SK-N-SH (cell line): Measurements from ENCODE around the gene RAI1. TPM values are rescaled to one million over a fixed set of nuclear protein-coding genes. Genes with fewer than 3 reads are reported as not detected.

Source experiments
- CTCF ChIA-PET: fragments of 300-600, 350-600 bp; formaldehyde crosslinking; extraction: SDS; loops from one replicate; lab custom pipeline; 2021; lab: Yijun Ruan, JAX
- POLR2A ChIA-PET: fragments of 350-600 bp; sonication (Branson Sonifier 250); formaldehyde crosslinking; extraction: SDS; loops from one replicate; lab custom pipeline; 2020; ENCODE audit warnings: antibody characterized with exemption, inconsistent platforms; lab: Yijun Ruan, JAX
- DNase-seq: peaks from one replicate; pipeline ENCODE4 v3.0.0; 2012
- H2AFZ ChIP-seq: fragments of 200-600 bp; sonication (generic); 2 replicates; pipeline ENCODE4 v1.8.1; 2016; ENCODE audit warnings: antibody characterized with exemption, mild to moderate bottlenecking, low read depth
- H3F3A ChIP-seq: fragments of 200-600 bp; sonication (generic); replicated peaks from 2 replicates; pipeline ENCODE3; 2016; ENCODE audit warnings: antibody characterized with exemption, mild to moderate bottlenecking; ENCODE audit not compliant: insufficient read depth
- H3K27ac ChIP-seq, 2 experiments: fragments of 200-500 bp in 1 of 2; fragments of 200-600 bp in 1 of 2; sonication (Bioruptor generic) in 1 of 2; sonication (generic), shearing (Covaris generic) in 1 of 2; 2 replicates each; pipeline versions ENCODE4 v1.5.1 to v1.6.1; 2014 to 2016; ENCODE audit warnings: low read depth in 2 of 2, inconsistent platforms in 1 of 2, low read length in 1 of 2, mild to moderate bottlenecking in 1 of 2, mixed read lengths in 1 of 2
- H3K27me3 ChIP-seq: fragments of 200-600 bp; sonication (generic), shearing (Covaris generic); 2 replicates; pipeline ENCODE4 v1.6.1; 2016; ENCODE audit warnings: mixed run types; ENCODE audit not compliant: insufficient read depth
- H3K36me3 ChIP-seq, 2 experiments: fragments of 200-500 bp in 1 of 2; fragments of 200-600 bp in 1 of 2; sonication (Bioruptor generic) in 1 of 2; sonication (generic) in 1 of 2; replicated peaks in 1 of 2; 2 replicates each; pipeline versions ENCODE3 to v1.5.1; 2014 to 2016; ENCODE audit warnings: low read length in 1 of 2, mild to moderate bottlenecking in 1 of 2; ENCODE audit not compliant: insufficient read depth in 2 of 2, control insufficient read depth in 1 of 2
- H3K4me1 ChIP-seq, 2 experiments: fragments of 200-500 bp in 1 of 2; fragments of 200-600 bp in 1 of 2; sonication (Bioruptor generic) in 1 of 2; sonication (generic), shearing (Covaris generic) in 1 of 2; 2 replicates each; pipeline versions ENCODE4 v1.5.1 to v1.6.1; 2014 to 2016; ENCODE audit warnings: low read depth in 1 of 2, low read length in 1 of 2, mixed run types in 1 of 2; ENCODE audit not compliant: insufficient read depth in 2 of 2, control insufficient read depth in 1 of 2
- H3K4me2 ChIP-seq: fragments of 200-600 bp; sonication (generic), shearing (Covaris generic); 2 replicates; pipeline ENCODE4 v1.6.1; 2017; ENCODE audit warnings: mixed run types
- H3K4me3 ChIP-seq, 2 experiments: fragments of 200-500 bp in 1 of 2; fragments of 200-600 bp in 1 of 2; sonication (Bioruptor generic) in 1 of 2; sonication (generic), shearing (Covaris generic) in 1 of 2; 2 replicates each; pipeline versions ENCODE4 v1.5.1 to v1.8.1; 2014 to 2016; ENCODE audit warnings: low read depth in 2 of 2, inconsistent platforms in 1 of 2, low read length in 1 of 2, mild to moderate bottlenecking in 1 of 2, mixed read lengths in 1 of 2, moderate library complexity in 1 of 2
- H3K79me2 ChIP-seq: fragments of 200-600 bp; sonication (generic); 2 replicates; pipeline ENCODE4 v1.8.1; 2017; ENCODE audit warnings: mild to moderate bottlenecking; ENCODE audit not compliant: insufficient read depth
- H3K9ac ChIP-seq: fragments of 200-600 bp; sonication (generic); 2 replicates; pipeline ENCODE4 v1.6.1; 2017; ENCODE audit warnings: mixed run types
- H3K9me2 ChIP-seq: fragments of 200-600 bp; sonication (generic); 2 replicates; pipeline ENCODE4 v1.6.1; 2017; ENCODE audit warnings: mixed run types
- H3K9me3 ChIP-seq: fragments of 200-600 bp; sonication (generic); 2 replicates; pipeline ENCODE4 v1.6.1; 2017; ENCODE audit warnings: mixed run types, mild to moderate bottlenecking, moderate library complexity
- H4K20me1 ChIP-seq: fragments of 200-600 bp; sonication (generic); 2 replicates; pipeline ENCODE4 v1.6.1; 2017; ENCODE audit warnings: mild to moderate bottlenecking, mixed run types; ENCODE audit not compliant: insufficient read depth
- CHD2 ChIP-seq: fragments of 150-350 bp; IDR thresholded peaks from 2 replicates; pipeline ENCODE4 v1.6.1; 2018; ENCODE audit warnings: low read length; ENCODE audit not compliant: partially characterized antibody
- EP300 ChIP-seq, 2 experiments: IDR thresholded peaks; 2 replicates each; pipeline versions ENCODE4 v1.4.0 to v1.6.1; 2012; ENCODE audit warnings: borderline replicate concordance in 1 of 2, low read depth in 1 of 2, low read length in 1 of 2
- GABPA ChIP-seq: IDR thresholded peaks from 2 replicates; pipeline ENCODE4 v1.4.0; 2012; ENCODE audit warnings: low read depth, mild to moderate bottlenecking
- JUND ChIP-seq: IDR thresholded peaks from 2 replicates; pipeline ENCODE4 v1.4.0; 2012
- MEF2A ChIP-seq: IDR thresholded peaks from 2 replicates; pipeline ENCODE4 v1.4.0; 2012; ENCODE audit warnings: low read depth, borderline replicate concordance
- RCOR1 ChIP-seq: fragments of 150-350 bp; IDR thresholded peaks from 2 replicates; pipeline ENCODE4 v1.6.1; 2017; ENCODE audit warnings: antibody characterized with exemption, low read length
- RFX5 ChIP-seq: IDR thresholded peaks from 2 replicates; pipeline ENCODE4 v1.6.1; 2012; ENCODE audit warnings: mild to moderate bottlenecking, improper control_type of control experiment, low read length
- RXRA ChIP-seq: IDR thresholded peaks from 2 replicates; pipeline ENCODE4 v1.4.0; 2012; ENCODE audit warnings: low read depth, mild to moderate bottlenecking, borderline replicate concordance
- SMC3 ChIP-seq: IDR thresholded peaks from 2 replicates; pipeline ENCODE4 v1.6.1; 2012; ENCODE audit warnings: low read depth, low read length, improper control_type of control experiment
- TAF1 ChIP-seq: IDR thresholded peaks from 2 replicates; pipeline ENCODE4 v1.6.1; 2012; ENCODE audit warnings: low read depth, mild to moderate bottlenecking, low read length, moderate library complexity, borderline replicate concordance
- YY1 ChIP-seq: IDR thresholded peaks from 2 replicates; pipeline ENCODE4 v1.4.0; 2012; ENCODE audit warnings: low read depth, mild to moderate bottlenecking
- WGBS: methylation state at CpG from one replicate; pipeline ENCODE4 v1.1.6; 2017; ENCODE audit warnings: low lambda C conversion rate; 5-methylcytosine and 5-hydroxymethylcytosine counted together
- polyA plus RNA-seq, 3 experiments: library from polyadenylated mRNA; depleted of rRNA; stranded (reverse); fragments of >200 nt; gene quantifications; 2 replicates each; pipeline ENCODE4 v1.2.3, GENCODE V29; 2012
- TF ChIP-seq, protein P1 (sequence below): fragments of 150-350 bp; IDR thresholded peaks from 2 replicates; pipeline ENCODE4 v1.6.1; 2016; ENCODE audit warnings: mild to moderate bottlenecking, low read depth, low read length
- TF ChIP-seq, protein P2 (sequence below): IDR thresholded peaks from 2 replicates; pipeline ENCODE4 v1.4.0; 2012; ENCODE audit warnings: low read depth, borderline replicate concordance
- TF ChIP-seq, protein P3 (sequence below): fragments of 200-600 bp; sonication (generic); IDR thresholded peaks from 2 replicates; pipeline ENCODE4 v1.6.1; 2017; ENCODE audit warnings: antibody characterized with exemption, mild to moderate bottlenecking, moderate library complexity
- TF ChIP-seq, protein P4 (sequence below): IDR thresholded peaks from 2 replicates; pipeline ENCODE4 v1.6.1; 2012; ENCODE audit warnings: mild to moderate bottlenecking, low read depth, low read length, moderate library complexity
- TF ChIP-seq, protein P5 (sequence below): fragments of 150-350 bp; IDR thresholded peaks from 2 replicates; pipeline ENCODE4 v1.6.1; 2017; ENCODE audit warnings: antibody characterized with exemption, low read length, low read depth, borderline replicate concordance

Gene RAI1
- polyA plus RNA-seq, 1 of the 3 experiments (the other 2 are of a cell fraction) = 4.7 TPM

DNA sequence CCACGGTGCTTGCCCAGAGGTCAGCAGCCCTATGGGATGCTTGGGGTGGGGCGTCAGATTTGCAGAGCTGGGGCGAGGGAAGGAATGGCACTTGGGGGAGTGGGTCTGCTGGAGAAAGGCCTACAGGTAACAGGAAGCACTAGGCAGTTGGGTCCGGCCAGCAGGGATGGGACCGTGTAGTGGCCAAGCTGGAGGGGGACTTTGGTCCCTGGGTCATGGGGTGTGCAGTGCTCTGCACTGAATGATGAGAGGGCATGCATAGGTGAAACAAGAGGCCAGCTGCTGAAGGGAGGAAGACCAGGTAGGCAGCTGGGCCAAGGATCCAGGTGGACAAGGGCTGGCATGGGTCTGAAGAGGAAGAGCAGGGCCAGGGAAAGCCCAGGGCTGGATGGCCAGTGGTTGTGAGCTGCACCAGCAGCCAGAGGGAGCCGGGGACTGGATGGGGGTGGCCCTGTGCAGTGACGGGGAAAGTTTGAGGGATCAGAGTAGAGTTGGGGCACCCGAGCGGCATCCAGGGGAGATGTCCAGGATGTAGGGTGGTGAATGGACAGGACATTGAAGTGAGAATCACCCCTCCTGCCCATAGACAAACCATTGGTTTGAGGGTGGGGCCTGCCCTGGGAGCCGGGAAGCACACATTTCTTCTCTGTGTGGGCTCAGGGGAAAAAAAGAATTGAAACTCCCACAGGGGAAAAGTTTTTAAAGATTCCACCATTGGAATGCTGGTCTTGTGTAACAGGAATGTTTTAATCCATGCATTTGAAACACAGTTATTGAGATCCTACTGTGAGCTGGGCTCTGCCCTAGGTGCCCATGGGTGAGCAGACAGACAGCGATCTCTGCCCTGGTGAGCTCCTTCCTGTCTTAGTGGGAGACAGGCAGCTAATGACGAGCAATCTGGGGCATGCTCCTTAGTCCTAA is 25.1 kb downstream of the RAI1 start:
- Histone ChIP-seq H3K79me2 (peaks cover 90% of the 10 kb centered on the region), H3K4me1 (peaks cover 11 to 35% of the 10 kb centered on the region in 2 experiments; a peak in 3 of 4 replicates), H3K36me3 (no peaks in the 10 kb centered on the region), H4K20me1 (peaks cover 66% of the 10 kb centered on the region), H3K9me3 (no peaks in the 10 kb centered on the region), H3K27ac (no peak overlapping the region; a peak in 1 of 4 replicates), H3K27me3 (no peaks in the 10 kb centered on the region), H3F3A (peaks cover 13% of the 10 kb centered on the region), H3K9me2 (no peaks in the 10 kb centered on the region)
- POLR2A ChIA-PET = interaction anchor here (0.7 kb wide), 1 partner anchor 9 kb away, joined by 3 read pairs; no protein-coding TSS in a partner anchor
- WGBS = 92% methylated on average over 12 of the region's 12 CpGs
- TF ChIP-seq JUND (no peak), GABPA (no peak), RCOR1 (no peak), CHD2 (no peak)
- TF ChIP-seq, protein P1, sequence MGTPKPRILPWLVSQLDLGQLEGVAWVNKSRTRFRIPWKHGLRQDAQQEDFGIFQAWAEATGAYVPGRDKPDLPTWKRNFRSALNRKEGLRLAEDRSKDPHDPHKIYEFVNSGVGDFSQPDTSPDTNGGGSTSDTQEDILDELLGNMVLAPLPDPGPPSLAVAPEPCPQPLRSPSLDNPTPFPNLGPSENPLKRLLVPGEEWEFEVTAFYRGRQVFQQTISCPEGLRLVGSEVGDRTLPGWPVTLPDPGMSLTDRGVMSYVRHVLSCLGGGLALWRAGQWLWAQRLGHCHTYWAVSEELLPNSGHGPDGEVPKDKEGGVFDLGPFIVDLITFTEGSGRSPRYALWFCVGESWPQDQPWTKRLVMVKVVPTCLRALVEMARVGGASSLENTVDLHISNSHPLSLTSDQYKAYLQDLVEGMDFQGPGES = no peak
- TF ChIP-seq, all 33 proteins: peak for 0
- H2AFZ ChIP-seq = no peak overlapping the region
- H3K9ac ChIP-seq = no peak overlapping the region
- H3K4me3 ChIP-seq = no peak overlapping the region
- no peak overlapping the region for H3K4me2 ChIP-seq
- CTCF ChIA-PET = no interaction called here
- no peak for DNase-seq

DNA sequence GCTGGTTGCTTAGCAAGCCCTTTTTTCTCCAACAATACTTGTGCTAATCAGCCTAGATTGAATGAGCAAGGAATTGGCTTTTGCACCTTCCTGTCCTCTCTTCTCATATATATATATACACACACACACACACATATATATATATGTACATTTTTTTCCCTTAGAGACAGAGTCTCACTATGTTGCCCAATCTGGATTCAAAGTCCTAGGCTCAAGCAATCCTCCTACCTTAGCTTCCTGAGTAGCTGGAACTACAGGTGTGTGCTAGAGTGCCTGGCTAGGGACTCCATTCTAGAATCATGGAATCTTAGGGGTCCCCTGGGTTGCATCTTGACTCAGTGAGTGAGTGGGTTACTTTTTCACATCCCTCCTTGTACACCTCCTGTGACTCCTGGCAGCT is 27.0 kb downstream of the RAI1 start:
- Histone ChIP-seq H2AFZ (no peak overlapping the region), H3K36me3 (no peaks in the 10 kb centered on the region), H3K27ac (peak overlapping the region in 1 of 2 experiments; percentile 3; a peak in 1 of 4 replicates), H3K9me3 (no peaks in the 10 kb centered on the region), H3K79me2 (peaks cover 90% of the 10 kb centered on the region), H3K4me3 (no peak overlapping the region), H4K20me1 (peaks cover 62% of the 10 kb centered on the region), H3K9ac (no peak overlapping the region), H3F3A (peaks cover 13% of the 10 kb centered on the region), H3K27me3 (no peaks in the 10 kb centered on the region), H3K4me2 (no peak overlapping the region), H3K9me2 (no peaks in the 10 kb centered on the region), H3K4me1 (peaks cover 25 to 29% of the 10 kb centered on the region in 2 experiments; a peak in 3 of 4 replicates)
- DNase-seq = no peak
- TF ChIP-seq, protein P2, sequence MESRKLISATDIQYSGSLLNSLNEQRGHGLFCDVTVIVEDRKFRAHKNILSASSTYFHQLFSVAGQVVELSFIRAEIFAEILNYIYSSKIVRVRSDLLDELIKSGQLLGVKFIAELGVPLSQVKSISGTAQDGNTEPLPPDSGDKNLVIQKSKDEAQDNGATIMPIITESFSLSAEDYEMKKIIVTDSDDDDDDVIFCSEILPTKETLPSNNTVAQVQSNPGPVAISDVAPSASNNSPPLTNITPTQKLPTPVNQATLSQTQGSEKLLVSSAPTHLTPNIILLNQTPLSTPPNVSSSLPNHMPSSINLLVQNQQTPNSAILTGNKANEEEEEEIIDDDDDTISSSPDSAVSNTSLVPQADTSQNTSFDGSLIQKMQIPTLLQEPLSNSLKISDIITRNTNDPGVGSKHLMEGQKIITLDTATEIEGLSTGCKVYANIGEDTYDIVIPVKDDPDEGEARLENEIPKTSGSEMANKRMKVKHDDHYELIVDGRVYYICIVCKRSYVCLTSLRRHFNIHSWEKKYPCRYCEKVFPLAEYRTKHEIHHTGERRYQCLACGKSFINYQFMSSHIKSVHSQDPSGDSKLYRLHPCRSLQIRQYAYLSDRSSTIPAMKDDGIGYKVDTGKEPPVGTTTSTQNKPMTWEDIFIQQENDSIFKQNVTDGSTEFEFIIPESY = no peak
- TF ChIP-seq MEF2A = no peak
- TF ChIP-seq GABPA = no peak
- TF ChIP-seq, protein P3, sequence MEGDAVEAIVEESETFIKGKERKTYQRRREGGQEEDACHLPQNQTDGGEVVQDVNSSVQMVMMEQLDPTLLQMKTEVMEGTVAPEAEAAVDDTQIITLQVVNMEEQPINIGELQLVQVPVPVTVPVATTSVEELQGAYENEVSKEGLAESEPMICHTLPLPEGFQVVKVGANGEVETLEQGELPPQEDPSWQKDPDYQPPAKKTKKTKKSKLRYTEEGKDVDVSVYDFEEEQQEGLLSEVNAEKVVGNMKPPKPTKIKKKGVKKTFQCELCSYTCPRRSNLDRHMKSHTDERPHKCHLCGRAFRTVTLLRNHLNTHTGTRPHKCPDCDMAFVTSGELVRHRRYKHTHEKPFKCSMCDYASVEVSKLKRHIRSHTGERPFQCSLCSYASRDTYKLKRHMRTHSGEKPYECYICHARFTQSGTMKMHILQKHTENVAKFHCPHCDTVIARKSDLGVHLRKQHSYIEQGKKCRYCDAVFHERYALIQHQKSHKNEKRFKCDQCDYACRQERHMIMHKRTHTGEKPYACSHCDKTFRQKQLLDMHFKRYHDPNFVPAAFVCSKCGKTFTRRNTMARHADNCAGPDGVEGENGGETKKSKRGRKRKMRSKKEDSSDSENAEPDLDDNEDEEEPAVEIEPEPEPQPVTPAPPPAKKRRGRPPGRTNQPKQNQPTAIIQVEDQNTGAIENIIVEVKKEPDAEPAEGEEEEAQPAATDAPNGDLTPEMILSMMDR = no peak
- TF ChIP-seq RFX5 = no peak
- TF ChIP-seq EP300 (IDR thresholded peaks at IDR 0.05; ENCODE audit: borderline replicate concordance in 1 of 2, low read depth in 1 of 2, low read length in 1 of 2) = no peak
- TF ChIP-seq JUND = no peak
- no peak for TF ChIP-seq RXRA
- TF ChIP-seq, protein P4, sequence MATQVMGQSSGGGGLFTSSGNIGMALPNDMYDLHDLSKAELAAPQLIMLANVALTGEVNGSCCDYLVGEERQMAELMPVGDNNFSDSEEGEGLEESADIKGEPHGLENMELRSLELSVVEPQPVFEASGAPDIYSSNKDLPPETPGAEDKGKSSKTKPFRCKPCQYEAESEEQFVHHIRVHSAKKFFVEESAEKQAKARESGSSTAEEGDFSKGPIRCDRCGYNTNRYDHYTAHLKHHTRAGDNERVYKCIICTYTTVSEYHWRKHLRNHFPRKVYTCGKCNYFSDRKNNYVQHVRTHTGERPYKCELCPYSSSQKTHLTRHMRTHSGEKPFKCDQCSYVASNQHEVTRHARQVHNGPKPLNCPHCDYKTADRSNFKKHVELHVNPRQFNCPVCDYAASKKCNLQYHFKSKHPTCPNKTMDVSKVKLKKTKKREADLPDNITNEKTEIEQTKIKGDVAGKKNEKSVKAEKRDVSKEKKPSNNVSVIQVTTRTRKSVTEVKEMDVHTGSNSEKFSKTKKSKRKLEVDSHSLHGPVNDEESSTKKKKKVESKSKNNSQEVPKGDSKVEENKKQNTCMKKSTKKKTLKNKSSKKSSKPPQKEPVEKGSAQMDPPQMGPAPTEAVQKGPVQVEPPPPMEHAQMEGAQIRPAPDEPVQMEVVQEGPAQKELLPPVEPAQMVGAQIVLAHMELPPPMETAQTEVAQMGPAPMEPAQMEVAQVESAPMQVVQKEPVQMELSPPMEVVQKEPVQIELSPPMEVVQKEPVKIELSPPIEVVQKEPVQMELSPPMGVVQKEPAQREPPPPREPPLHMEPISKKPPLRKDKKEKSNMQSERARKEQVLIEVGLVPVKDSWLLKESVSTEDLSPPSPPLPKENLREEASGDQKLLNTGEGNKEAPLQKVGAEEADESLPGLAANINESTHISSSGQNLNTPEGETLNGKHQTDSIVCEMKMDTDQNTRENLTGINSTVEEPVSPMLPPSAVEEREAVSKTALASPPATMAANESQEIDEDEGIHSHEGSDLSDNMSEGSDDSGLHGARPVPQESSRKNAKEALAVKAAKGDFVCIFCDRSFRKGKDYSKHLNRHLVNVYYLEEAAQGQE = no peak
- no peak for TF ChIP-seq YY1
- TF ChIP-seq TAF1 = no peak
- TF ChIP-seq, protein P5, sequence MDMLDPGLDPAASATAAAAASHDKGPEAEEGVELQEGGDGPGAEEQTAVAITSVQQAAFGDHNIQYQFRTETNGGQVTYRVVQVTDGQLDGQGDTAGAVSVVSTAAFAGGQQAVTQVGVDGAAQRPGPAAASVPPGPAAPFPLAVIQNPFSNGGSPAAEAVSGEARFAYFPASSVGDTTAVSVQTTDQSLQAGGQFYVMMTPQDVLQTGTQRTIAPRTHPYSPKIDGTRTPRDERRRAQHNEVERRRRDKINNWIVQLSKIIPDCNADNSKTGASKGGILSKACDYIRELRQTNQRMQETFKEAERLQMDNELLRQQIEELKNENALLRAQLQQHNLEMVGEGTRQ = no peak
- no peak for TF ChIP-seq SMC3
- ChIA-PET POLR2A (no interaction called here), CTCF (interaction anchor here (1.0 to 1.2 kb wide), 2 partner anchors 20 to 28 kb away, joined by 3 read pairs; no protein-coding TSS in a partner anchor)
